SK-N-SH treated with all-trans-retinoic acid at 6 μM for 48 hours (cell line): Measurements from ENCODE around the gene MPLKIP.

Experiments
- ATAC-seq: fragments of 200-7000 bp; cut with Tn5 transposase; 3 replicates; pipeline ENCODE4 v1.9.1; 2020; ENCODE audit warnings: mild to moderate bottlenecking, moderate library complexity
- ARNTL ChIP-seq: fragments of 450-650 bp; formaldehyde crosslinking; IDR thresholded peaks from 2 replicates; pipeline ENCODE4 v1.5.0; 2020; ENCODE audit warnings: low read depth, mild to moderate bottlenecking, moderate library complexity, borderline replicate concordance
- BACH2 ChIP-seq: fragments of 250-450 bp; sonication (Bioruptor Pico); IDR thresholded peaks from 2 replicates; pipeline ENCODE4 v1.9.0; 2021; ENCODE audit warnings: mild to moderate bottlenecking, borderline replicate concordance
- CREB5 ChIP-seq: fragments of 250-450 bp; sonication (Bioruptor Pico); IDR thresholded peaks from 2 replicates; pipeline ENCODE4 v1.5.1; 2020; ENCODE audit warnings: low read depth, mild to moderate bottlenecking, moderate library complexity
- CSDC2 ChIP-seq: fragments of 250-450 bp; sonication (Bioruptor Pico); IDR thresholded peaks from 2 replicates; pipeline ENCODE4 v1.5.0; 2020; ENCODE audit warnings: mild to moderate bottlenecking, moderate library complexity
- ESRRG ChIP-seq: fragments of 250-450 bp; sonication (Bioruptor Pico); IDR thresholded peaks from 2 replicates; pipeline ENCODE4 v1.6.1; 2021; ENCODE audit warnings: mild to moderate bottlenecking
- GLIS3 ChIP-seq: fragments of 250-450 bp; sonication (Bioruptor Pico); IDR thresholded peaks from 2 replicates; pipeline ENCODE4 v1.5.0; 2020; ENCODE audit warnings: mild to moderate bottlenecking, moderate library complexity
- ISL1 ChIP-seq: fragments of 250-450 bp; sonication (Bioruptor Pico); IDR thresholded peaks from 2 replicates; pipeline ENCODE4 v2.1.2; 2022; ENCODE audit warnings: mild to moderate bottlenecking, moderate library complexity
- OSR1 ChIP-seq: fragments of 250-450 bp; sonication (Bioruptor Pico); IDR thresholded peaks from 2 replicates; pipeline ENCODE4 v1.8.0; 2022; ENCODE audit warnings: moderate library complexity, mild to moderate bottlenecking, inconsistent platforms
- PATZ1 ChIP-seq: fragments of 250-450 bp; sonication (Bioruptor Pico); IDR thresholded peaks from 2 replicates; pipeline ENCODE4 v1.8.0; 2020; ENCODE audit warnings: mild to moderate bottlenecking, moderate library complexity, borderline replicate concordance
- POU6F1 ChIP-seq: fragments of 250-450 bp; sonication (Bioruptor Pico); IDR thresholded peaks from 2 replicates; pipeline ENCODE4 v1.8.0; 2021; ENCODE audit warnings: low read depth, mild to moderate bottlenecking, moderate library complexity, borderline replicate concordance
- RARB ChIP-seq: fragments of 250-450 bp; sonication (Bioruptor Pico); IDR thresholded peaks from 2 replicates; pipeline ENCODE4 v1.8.0; 2021; ENCODE audit warnings: mild to moderate bottlenecking, moderate library complexity
- SNAI2 ChIP-seq: fragments of 250-450 bp; sonication (Bioruptor Pico); IDR thresholded peaks from 2 replicates; pipeline ENCODE4 v1.5.0; 2020; ENCODE audit warnings: mild to moderate bottlenecking, moderate library complexity
- TCF4 ChIP-seq: fragments of 250-450 bp; sonication (Bioruptor Pico); IDR thresholded peaks from 2 replicates; pipeline ENCODE4 v1.8.0; 2021; ENCODE audit warnings: mild to moderate bottlenecking, moderate library complexity, borderline replicate concordance
- TOX ChIP-seq: fragments of 250-450 bp; sonication (Bioruptor Pico); IDR thresholded peaks from 2 replicates; pipeline ENCODE4 v1.8.0; 2021; ENCODE audit warnings: mild to moderate bottlenecking, moderate library complexity, borderline replicate concordance
- TSHZ2 ChIP-seq: fragments of 250-450 bp; sonication (Bioruptor Pico); IDR thresholded peaks from 2 replicates; pipeline ENCODE4 v1.5.0; 2020; ENCODE audit warnings: mild to moderate bottlenecking, moderate library complexity
- ZFP3 ChIP-seq: fragments of 250-450 bp; sonication (Bioruptor Pico); IDR thresholded peaks from 2 replicates; pipeline ENCODE4 v1.5.0; 2020; ENCODE audit warnings: mild to moderate bottlenecking, moderate library complexity
- ZFP30 ChIP-seq: fragments of 450-650 bp; formaldehyde crosslinking; IDR thresholded peaks from 2 replicates; pipeline ENCODE4 v1.5.0; 2022; ENCODE audit warnings: mild to moderate bottlenecking, moderate library complexity

Gene MPLKIP

GRCh38 chr7:40098810-40099209, 35.6 kb downstream of the MPLKIP start (continued):
- TF ChIP-seq ESRRG (CRISPR knock-in tag) = no peak
- TF ChIP-seq, all 23 proteins: peak for 0

GRCh38 chr7:40097728-40098127, 36.7 kb downstream of the MPLKIP start:
- TF ChIP-seq ISL1 = peak; percentile 13; the same call in 1 of the 2 replicates
- TF ChIP-seq SNAI2 (CRISPR knock-in tag) = no peak
- TF ChIP-seq, all 23 proteins: peak for 1
- no peak for ATAC-seq

- ATAC-seq = no peak
- no peak for TF ChIP-seq ISL1
- no peak for TF ChIP-seq GLIS3 (CRISPR knock-in tag)
- no peak for TF ChIP-seq TOX (CRISPR knock-in tag)
- no peak for TF ChIP-seq SNAI2 (CRISPR knock-in tag)
- no peak for TF ChIP-seq TSHZ2 (CRISPR knock-in tag)
- no peak for TF ChIP-seq OSR1
- TF ChIP-seq RARB (CRISPR knock-in tag) = no peak
Observed at GRCh38 chr7:40095695-40096327, 38.6 kb downstream of the MPLKIP start.

GRCh38 chr7:40095230-40095629, 39.2 kb downstream of the MPLKIP start:
- no peak for TF ChIP-seq SNAI2 (CRISPR knock-in tag)
- TF ChIP-seq CSDC2 (CRISPR knock-in tag) = no peak
- TF ChIP-seq ZFP3 (CRISPR knock-in tag) = no peak
- TF ChIP-seq CREB5 = no peak
- no peak for TF ChIP-seq TOX (CRISPR knock-in tag)
- TF ChIP-seq PATZ1 (CRISPR knock-in tag) = no peak
- TF ChIP-seq OSR1 = no peak
- TF ChIP-seq BACH2 (CRISPR knock-in tag) = no peak
- no peak for TF ChIP-seq ARNTL (CRISPR knock-in tag)
- TF ChIP-seq POU6F1 (CRISPR knock-in tag) = no peak
- no peak for TF ChIP-seq RARB (CRISPR knock-in tag)
- no peak for TF ChIP-seq TSHZ2 (CRISPR knock-in tag)
- no peak for TF ChIP-seq ZFP30 (CRISPR knock-in tag)
- TF ChIP-seq TCF4 (CRISPR knock-in tag) = no peak
- TF ChIP-seq GLIS3 (CRISPR knock-in tag) = no peak
- TF ChIP-seq, all 23 proteins: peak for 0
- ATAC-seq = no peak
